ENCODE measurements around the gene SPINT2. TPM values are rescaled to one million over a fixed set of nuclear protein-coding genes. Genes with fewer than 3 reads are reported as not detected.

SPINT2 gene
- total and polyA plus RNA-seq, 2 of the 13 experiments (the other 11 are each of a cell fraction or from before 2014, with no cell fraction given) = 0.31 to 0.77 TPM

GRCh38 chr19:38288123-38288855, 23.9 kb downstream of the SPINT2 start:
- Histone ChIP-seq H4K20me1 (ENCODE audit: insufficient read depth, low read length) (no peaks in the 10 kb centered on the region), H3K36me3 (replicated peaks in 1 of 2; ENCODE audit: control insufficient read depth in 1 of 2, insufficient read depth in 2 of 2, low read length in 2 of 2) (no peaks in the 10 kb centered on the region), H2AFZ (ENCODE audit: low read length) (no peak overlapping the region), H3K27ac (ENCODE audit: extremely low read length, insufficient read depth, low read length) (no peak overlapping the region), H3K79me2 (ENCODE audit: insufficient read depth, low read length) (no peaks in the 10 kb centered on the region), H3K4me3 (replicated peaks in 1 of 3; ENCODE audit: insufficient read depth in 1 of 3, low read depth in 2 of 3, low read length in 3 of 3) (no peak overlapping the region), H3K4me2 (ENCODE audit: low read depth, low read length) (no peak overlapping the region), H3K27me3 (ENCODE audit: control insufficient read depth in 1 of 2, insufficient read depth in 2 of 2, low read length in 2 of 2) (peaks cover 3 to 22% of the 10 kb centered on the region in 2 experiments; a peak in 4 of 5 replicates), H3K9ac (ENCODE audit: insufficient read depth, low read depth, low read length) (no peak overlapping the region), H3K9me3 (ENCODE audit: low read length) (no peaks in the 10 kb centered on the region), H3K4me1 (ENCODE audit: insufficient read depth, low read length) (no peaks in the 10 kb centered on the region)
- no peak for ATAC-seq
- intact Hi-C loops (cut with micrococcal nuclease; ENCODE audit: unreplicated experiment) (no loop called here), in situ Hi-C loops (cut with HindIII; ENCODE audit: extremely low pct_ligation_motif_present, low pct_unique_long_range_greater_than_20kb) (no loop called here)
- DNase-seq (ENCODE audit: low spot score) = no peak
- no TSS peak for BruUV-seq (replicated peaks)
- WGBS (ENCODE audit: low lambda C conversion rate) = 63% methylated on average over 9 of the region's 16 CpGs
- POLR2A ChIA-PET = no interaction called here
- no peak for FAIRE-seq
- CTCF ChIA-PET (ENCODE audit: low intra/inter-chr PET ratio, low total read pairs) = no interaction called here
- TF ChIP-seq MTERF4 (CRISPR knock-in tag; IDR thresholded peaks at IDR 0.05) (no peak), ERF (CRISPR knock-in tag; IDR thresholded peaks at IDR 0.05) (no peak), GMEB2 (CRISPR knock-in tag; IDR thresholded peaks at IDR 0.05; ENCODE audit: low read depth) (no peak), ZNF577 (CRISPR knock-in tag; IDR thresholded peaks at IDR 0.05; ENCODE audit: borderline replicate concordance, low read depth) (no peak), ZBTB1 (CRISPR knock-in tag; IDR thresholded peaks at IDR 0.05; ENCODE audit: borderline replicate concordance) (no peak), ZNF136 (CRISPR knock-in tag; IDR thresholded peaks at IDR 0.05; ENCODE audit: low read depth) (no peak), ZSCAN22 (CRISPR knock-in tag; IDR thresholded peaks at IDR 0.05) (no peak), HIC2 (CRISPR knock-in tag; IDR thresholded peaks at IDR 0.05; ENCODE audit: low read depth) (no peak), ARID5B (CRISPR knock-in tag; IDR thresholded peaks at IDR 0.05) (no peak), PHF21A (CRISPR knock-in tag; IDR thresholded peaks at IDR 0.05) (no peak), HNRNPH1 (optimal IDR thresholded peaks at IDR 0.05; ENCODE audit: low read depth, low read length) (no peak), GTF2F1 (IDR thresholded peaks at IDR 0.05; ENCODE audit: low read length) (no peak), KLF16 (CRISPR knock-in tag; IDR thresholded peaks at IDR 0.05) (no peak)
